ENCODE data around the gene TRPV6.

Gene TRPV6

DNA sequence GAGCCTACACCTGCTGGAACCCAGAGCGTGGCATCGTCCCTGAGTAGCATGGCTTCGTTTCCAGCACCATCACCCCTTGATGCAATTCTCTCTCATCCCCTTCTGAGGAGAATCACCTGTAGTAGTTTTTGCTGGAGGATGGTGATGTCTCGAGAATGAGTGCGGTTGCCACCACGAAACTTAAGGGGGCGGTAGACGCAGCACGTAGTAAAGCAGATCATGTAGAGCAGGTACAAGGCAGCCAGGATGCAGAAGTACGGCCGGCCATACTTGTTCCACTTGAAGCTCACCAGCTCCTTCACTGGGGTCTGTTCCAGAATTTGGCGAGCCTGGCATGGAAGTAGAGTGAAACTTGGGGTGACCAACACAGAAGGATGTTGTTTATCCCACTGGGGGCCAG is 39.9 kb upstream of the TRPV6 start (continued):
- TF ChIP-seq ZNF8 (CRISPR knock-in tag; IDR thresholded peaks at IDR 0.05), result no peak
- TF ChIP-seq, protein P1, sequence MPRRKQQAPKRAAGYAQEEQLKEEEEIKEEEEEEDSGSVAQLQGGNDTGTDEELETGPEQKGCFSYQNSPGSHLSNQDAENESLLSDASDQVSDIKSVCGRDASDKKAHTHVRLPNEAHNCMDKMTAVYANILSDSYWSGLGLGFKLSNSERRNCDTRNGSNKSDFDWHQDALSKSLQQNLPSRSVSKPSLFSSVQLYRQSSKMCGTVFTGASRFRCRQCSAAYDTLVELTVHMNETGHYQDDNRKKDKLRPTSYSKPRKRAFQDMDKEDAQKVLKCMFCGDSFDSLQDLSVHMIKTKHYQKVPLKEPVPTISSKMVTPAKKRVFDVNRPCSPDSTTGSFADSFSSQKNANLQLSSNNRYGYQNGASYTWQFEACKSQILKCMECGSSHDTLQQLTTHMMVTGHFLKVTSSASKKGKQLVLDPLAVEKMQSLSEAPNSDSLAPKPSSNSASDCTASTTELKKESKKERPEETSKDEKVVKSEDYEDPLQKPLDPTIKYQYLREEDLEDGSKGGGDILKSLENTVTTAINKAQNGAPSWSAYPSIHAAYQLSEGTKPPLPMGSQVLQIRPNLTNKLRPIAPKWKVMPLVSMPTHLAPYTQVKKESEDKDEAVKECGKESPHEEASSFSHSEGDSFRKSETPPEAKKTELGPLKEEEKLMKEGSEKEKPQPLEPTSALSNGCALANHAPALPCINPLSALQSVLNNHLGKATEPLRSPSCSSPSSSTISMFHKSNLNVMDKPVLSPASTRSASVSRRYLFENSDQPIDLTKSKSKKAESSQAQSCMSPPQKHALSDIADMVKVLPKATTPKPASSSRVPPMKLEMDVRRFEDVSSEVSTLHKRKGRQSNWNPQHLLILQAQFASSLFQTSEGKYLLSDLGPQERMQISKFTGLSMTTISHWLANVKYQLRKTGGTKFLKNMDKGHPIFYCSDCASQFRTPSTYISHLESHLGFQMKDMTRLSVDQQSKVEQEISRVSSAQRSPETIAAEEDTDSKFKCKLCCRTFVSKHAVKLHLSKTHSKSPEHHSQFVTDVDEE (CRISPR knock-in tag; IDR thresholded peaks at IDR 0.05), result no peak

DNA sequence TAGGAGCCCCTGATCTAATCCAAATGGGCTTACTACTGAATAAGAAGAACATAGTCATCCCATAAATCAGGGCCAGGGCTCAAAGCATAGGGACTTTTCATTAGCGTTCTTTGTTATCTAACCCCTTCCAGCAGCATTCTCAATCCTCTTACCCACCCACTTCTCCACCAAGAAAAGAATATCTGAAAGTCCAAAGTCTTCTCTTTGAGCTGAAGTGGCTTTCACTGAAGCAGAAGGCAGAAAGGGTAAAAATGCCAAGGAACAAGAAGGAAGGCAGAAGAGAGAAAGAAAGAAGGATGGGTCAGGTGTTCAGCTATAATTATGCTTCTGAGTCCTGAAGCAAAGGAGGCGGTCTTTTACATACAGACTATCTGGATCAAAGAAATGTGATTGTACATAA is 37.8 kb upstream of the TRPV6 start:
- no peak for ATAC-seq
- TF ChIP-seq PATZ1 (CRISPR knock-in tag; IDR thresholded peaks at IDR 0.05; ENCODE audit: borderline replicate concordance) (no peak), ZC3H10 (CRISPR knock-in tag; IDR thresholded peaks at IDR 0.05) (no peak), TCF4 (CRISPR knock-in tag; IDR thresholded peaks at IDR 0.05; ENCODE audit: borderline replicate concordance) (no peak), TOX (CRISPR knock-in tag; IDR thresholded peaks at IDR 0.05; ENCODE audit: borderline replicate concordance) (no peak), ARNTL (CRISPR knock-in tag; IDR thresholded peaks at IDR 0.05; ENCODE audit: borderline replicate concordance, low read depth) (no peak), ISL1 (CRISPR knock-in tag; IDR thresholded peaks at IDR 0.05) (no peak), ZNF8 (CRISPR knock-in tag; IDR thresholded peaks at IDR 0.05) (no peak), ZNF565 (CRISPR knock-in tag; conservative IDR thresholded peaks at IDR 0.05; ENCODE audit: low read depth) (no peak), SNAI2 (CRISPR knock-in tag; IDR thresholded peaks at IDR 0.05) (no peak), POU6F1 (CRISPR knock-in tag; IDR thresholded peaks at IDR 0.05; ENCODE audit: borderline replicate concordance, low read depth) (no peak), ZFP30 (CRISPR knock-in tag; IDR thresholded peaks at IDR 0.05) (no peak), CREB5 (CRISPR knock-in tag; IDR thresholded peaks at IDR 0.05; ENCODE audit: low read depth) (no peak), CSDC2 (CRISPR knock-in tag; IDR thresholded peaks at IDR 0.05) (no peak), ZFP3 (CRISPR knock-in tag; IDR thresholded peaks at IDR 0.05) (no peak), PPARA (CRISPR knock-in tag; IDR thresholded peaks at IDR 0.05; ENCODE audit: borderline replicate concordance) (no peak)
- TF ChIP-seq, protein P1 (CRISPR knock-in tag; IDR thresholded peaks at IDR 0.05), result no peak
- TF ChIP-seq, protein P2, sequence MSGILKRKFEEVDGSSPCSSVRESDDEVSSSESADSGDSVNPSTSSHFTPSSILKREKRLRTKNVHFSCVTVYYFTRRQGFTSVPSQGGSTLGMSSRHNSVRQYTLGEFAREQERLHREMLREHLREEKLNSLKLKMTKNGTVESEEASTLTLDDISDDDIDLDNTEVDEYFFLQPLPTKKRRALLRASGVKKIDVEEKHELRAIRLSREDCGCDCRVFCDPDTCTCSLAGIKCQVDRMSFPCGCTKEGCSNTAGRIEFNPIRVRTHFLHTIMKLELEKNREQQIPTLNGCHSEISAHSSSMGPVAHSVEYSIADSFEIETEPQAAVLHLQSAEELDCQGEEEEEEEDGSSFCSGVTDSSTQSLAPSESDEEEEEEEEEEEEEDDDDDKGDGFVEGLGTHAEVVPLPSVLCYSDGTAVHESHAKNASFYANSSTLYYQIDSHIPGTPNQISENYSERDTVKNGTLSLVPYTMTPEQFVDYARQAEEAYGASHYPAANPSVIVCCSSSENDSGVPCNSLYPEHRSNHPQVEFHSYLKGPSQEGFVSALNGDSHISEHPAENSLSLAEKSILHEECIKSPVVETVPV (CRISPR knock-in tag; IDR thresholded peaks at IDR 0.05), result no peak

- no peak for ATAC-seq
- TF ChIP-seq, protein P2 (CRISPR knock-in tag; IDR thresholded peaks at IDR 0.05), result no peak
These were observed 34.1 kb upstream of the TRPV6 start for GRCh38 chr7:142919656-142920055.

Measured in SK-N-SH treated with all-trans-retinoic acid at 6 μM for 48 hours (cell line).